Common myeloid progenitor, CD34-positive (primary cell): ENCODE results near the gene CCDC50.

Experiments
- CTCF ChIA-PET: fragments of 350-600 bp; sonication (Branson Sonifier 250); formaldehyde crosslinking; loops from one replicate; lab custom pipeline; 2021; ENCODE audit warnings: antibody characterized with exemption; lab: Charles Lee
- POLR2A ChIA-PET: fragments of 350-600 bp; sonication (Branson Sonifier 250); formaldehyde crosslinking; loops from one replicate; lab custom pipeline; 2021; ENCODE audit warnings: antibody characterized with exemption; lab: Charles Lee
- DNase-seq, 3 donors: peaks; one replicate each; pipeline versions ENCODE4 v3.0.0 to v3.0.0-alpha.2; 2013
- H3K27ac ChIP-seq, 2 experiments: 1 replicate in 1 of 2; 2 replicates in 1 of 2; pipeline ENCODE4 v1.7.0; 2013; ENCODE audit warnings: inconsistent platforms in 2 of 2, low read length in 2 of 2, mild to moderate bottlenecking in 2 of 2, low read depth in 1 of 2, moderate library complexity in 1 of 2; ENCODE audit not compliant: severe bottlenecking in 2 of 2, insufficient read depth in 1 of 2, poor library complexity in 1 of 2
- H3K27me3 ChIP-seq, 5 experiments: replicated peaks in 2 of 5; 1 replicate in 3 of 5; 2 replicates in 2 of 5; pipeline versions ENCODE4 v1.6.1 to v1.7.0; 2013; ENCODE audit warnings: low read length in 4 of 5, mild to moderate bottlenecking in 2 of 5, moderate library complexity in 2 of 5, inconsistent platforms in 1 of 5; ENCODE audit not compliant: insufficient read depth in 5 of 5, control insufficient read depth in 4 of 5
- H3K36me3 ChIP-seq, 4 experiments: 1 replicate in 2 of 4; 2 replicates in 2 of 4; pipeline versions ENCODE4 v1.6.1 to v1.7.0; 2013; ENCODE audit warnings: low read length in 3 of 4, control low read depth in 1 of 4, mild to moderate bottlenecking in 1 of 4; ENCODE audit not compliant: control insufficient read depth in 4 of 4, insufficient read depth in 4 of 4
- H3K4me1 ChIP-seq, 4 experiments: 1 replicate in 3 of 4; 2 replicates in 1 of 4; pipeline versions ENCODE4 v1.6.1 to v1.7.1; 2013; ENCODE audit warnings: low read length in 3 of 4, mild to moderate bottlenecking in 3 of 4, control low read depth in 1 of 4, inconsistent platforms in 1 of 4, moderate library complexity in 1 of 4; ENCODE audit not compliant: control insufficient read depth in 4 of 4, insufficient read depth in 4 of 4; ENCODE audit errors: control extremely low read depth in 1 of 4
- H3K4me3 ChIP-seq, 7 experiments: 1 replicate in 4 of 7; 2 replicates in 3 of 7; pipeline versions ENCODE4 v1.5.1 to v1.7.0; 2013; ENCODE audit warnings: mild to moderate bottlenecking in 7 of 7, low read length in 6 of 7, moderate library complexity in 6 of 7, inconsistent platforms in 2 of 7, low read depth in 2 of 7, control low read depth in 1 of 7; ENCODE audit not compliant: insufficient read depth in 4 of 7, control insufficient read depth in 1 of 7; ENCODE audit errors: extremely low read depth in 1 of 7
- H3K9me3 ChIP-seq, 5 experiments: 1 replicate in 4 of 5; 2 replicates in 1 of 5; pipeline versions ENCODE4 v1.6.1 to v1.7.1; 2013; ENCODE audit warnings: low read length in 4 of 5, mild to moderate bottlenecking in 2 of 5, inconsistent platforms in 1 of 5, low read depth in 1 of 5, moderate library complexity in 1 of 5; ENCODE audit not compliant: control insufficient read depth in 4 of 5, insufficient read depth in 2 of 5; ENCODE audit errors: control extremely low read depth in 1 of 5
- WGBS: methylation state at CpG from one replicate; pipeline ENCODE4 v1.1.5; 2013; ENCODE audit not compliant: insufficient coverage; 5-methylcytosine and 5-hydroxymethylcytosine counted together

Gene CCDC50

DNA sequence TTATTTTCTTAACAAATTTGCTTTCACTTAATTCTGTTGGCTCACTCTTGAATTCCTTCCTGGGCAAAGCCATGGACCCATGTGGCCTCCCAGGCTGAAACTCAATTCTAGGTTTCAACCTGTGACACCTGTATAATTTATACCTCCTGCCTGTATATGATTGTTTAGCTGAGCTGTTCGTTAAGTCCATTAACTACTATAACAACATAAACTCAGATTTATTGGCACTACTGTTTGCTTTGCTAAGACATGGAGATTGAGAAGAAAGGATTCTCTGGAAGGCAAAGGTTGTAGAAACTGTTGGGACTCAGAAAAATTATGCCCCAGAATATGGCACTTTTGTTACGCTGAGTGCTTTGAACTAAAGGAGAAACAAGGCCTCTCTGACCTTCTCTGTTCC is 26.7 kb upstream of the CCDC50 start:
- WGBS, result 100% methylated on average over 1 of the region's 2 CpGs
- H3K27me3 ChIP-seq, result no peaks in the 10 kb centered on the region
- ChIA-PET CTCF (no interaction called here), POLR2A (no interaction called here)
- no peak overlapping the region for H3K4me3 ChIP-seq
- H3K4me1 ChIP-seq, result no peaks in the 10 kb centered on the region
- no peak overlapping the region for H3K27ac ChIP-seq
- no peak for DNase-seq
- no peaks in the 10 kb centered on the region for H3K36me3 ChIP-seq
- H3K9me3 ChIP-seq, result no peaks in the 10 kb centered on the region

DNA sequence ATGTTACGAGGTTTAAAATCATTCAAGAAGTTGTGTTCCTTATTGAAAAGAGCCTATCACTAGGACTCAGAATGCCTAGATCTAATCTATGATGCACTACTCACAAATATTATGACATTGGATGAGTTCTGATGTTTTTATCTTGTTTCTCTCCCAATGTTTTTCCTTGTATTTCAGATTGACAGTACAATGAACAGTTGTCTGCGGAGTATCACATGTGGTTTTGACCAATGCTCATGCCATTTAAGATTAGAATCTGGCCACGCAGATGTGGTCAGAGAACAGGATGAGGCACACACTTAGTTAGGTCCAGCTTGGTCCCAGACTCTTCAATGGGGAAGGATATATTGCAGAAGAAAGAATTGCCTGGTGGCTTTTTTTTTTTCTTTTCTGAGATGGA is 25.6 kb upstream of the CCDC50 start:
- no peaks in the 10 kb centered on the region for H3K4me1 ChIP-seq
- no peaks in the 10 kb centered on the region for H3K9me3 ChIP-seq
- no peak overlapping the region for H3K27ac ChIP-seq
- ChIA-PET POLR2A (no interaction called here), CTCF (no interaction called here)
- H3K4me3 ChIP-seq, result no peak overlapping the region
- 67% methylated on average over 2 of the region's 3 CpGs for WGBS
- no peaks in the 10 kb centered on the region for H3K36me3 ChIP-seq
- no peak for DNase-seq
- no peaks in the 10 kb centered on the region for H3K27me3 ChIP-seq

DNA sequence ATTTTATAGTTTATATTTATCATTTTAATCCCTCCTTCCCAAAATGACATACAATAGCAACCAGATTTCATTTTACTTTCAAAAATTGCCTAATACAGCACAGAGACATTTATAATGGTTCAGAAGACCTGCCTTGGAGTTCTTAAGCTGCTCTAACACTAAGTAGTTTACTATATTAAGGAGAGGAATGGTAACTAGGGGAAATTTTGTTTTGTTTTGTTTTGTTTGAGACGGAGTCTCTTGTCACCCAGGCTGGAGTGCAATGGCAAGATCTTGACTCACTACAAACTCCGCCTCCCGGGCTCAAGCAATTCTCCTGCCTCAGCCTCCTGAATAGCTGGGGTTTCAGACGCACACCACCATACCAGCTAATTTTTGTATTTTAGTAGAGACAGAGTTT is 22.8 kb upstream of the CCDC50 start:
- DNase-seq, result no peak
- Histone ChIP-seq H3K4me1 (no peaks in the 10 kb centered on the region), H3K4me3 (no peak overlapping the region), H3K27me3 (no peaks in the 10 kb centered on the region), H3K27ac (no peak overlapping the region), H3K36me3 (no peaks in the 10 kb centered on the region), H3K9me3 (no peaks in the 10 kb centered on the region)
- WGBS, result 100% methylated on average over 1 of the region's 4 CpGs
- ChIA-PET CTCF (no interaction called here), POLR2A (no interaction called here)

DNA sequence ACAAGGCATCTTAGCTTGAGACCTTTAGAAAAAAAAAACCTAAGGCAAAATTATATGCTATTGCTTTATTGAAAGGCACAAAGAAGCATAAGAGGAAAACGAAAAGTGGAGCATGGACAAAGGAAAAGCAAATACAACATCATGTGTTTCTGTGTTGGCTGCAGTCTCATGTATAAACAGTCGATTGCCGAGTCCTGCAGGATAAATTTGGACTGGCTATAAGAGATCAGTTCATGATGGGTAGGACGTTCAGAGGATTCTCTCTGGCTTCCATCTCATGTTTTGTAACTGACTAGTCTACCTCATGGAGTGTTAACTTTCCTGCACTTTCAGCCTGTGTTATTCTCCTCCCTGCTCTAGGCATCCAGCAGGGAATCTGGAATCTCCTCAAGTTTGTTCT is 21.9 kb upstream of the CCDC50 start:
- Histone ChIP-seq H3K27ac (no peak overlapping the region), H3K4me3 (no peak overlapping the region), H3K27me3 (no peaks in the 10 kb centered on the region), H3K36me3 (no peaks in the 10 kb centered on the region), H3K4me1 (no peaks in the 10 kb centered on the region), H3K9me3 (no peaks in the 10 kb centered on the region)
- no peak for DNase-seq
- ChIA-PET CTCF (no interaction called here), POLR2A (no interaction called here)
- WGBS, result 98% methylated on average over 4 of the region's 4 CpGs

DNA sequence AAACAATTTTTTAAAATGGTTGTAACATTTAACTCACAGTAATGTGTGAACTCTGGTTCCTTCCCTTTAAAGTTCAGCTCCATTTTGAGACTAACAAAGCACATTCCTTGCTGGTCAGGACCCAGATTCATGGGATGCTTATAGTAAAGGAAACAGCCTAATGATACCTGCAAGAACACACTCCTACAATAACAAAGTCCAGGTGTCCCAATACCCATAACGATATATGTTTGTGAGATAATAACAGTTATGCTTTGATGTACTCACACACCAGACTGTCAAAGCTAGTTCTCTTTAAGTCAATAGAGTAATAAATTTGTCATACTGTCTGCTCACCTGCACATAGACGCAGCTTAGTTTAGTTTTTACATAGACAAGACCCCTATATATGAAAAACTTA is 15.9 kb upstream of the CCDC50 start:
- no peaks in the 10 kb centered on the region for H3K36me3 ChIP-seq
- H3K9me3 ChIP-seq, result no peaks in the 10 kb centered on the region
- POLR2A ChIA-PET, result no interaction called here
- H3K4me3 ChIP-seq, result no peak overlapping the region
- no peak overlapping the region for H3K27ac ChIP-seq
- no peaks in the 10 kb centered on the region for H3K4me1 ChIP-seq
- DNase-seq, result no peak
- H3K27me3 ChIP-seq, result no peaks in the 10 kb centered on the region
- CTCF ChIA-PET, result no interaction called here
- no CpG with 5 or more reads among the region's 2 CpGs for WGBS

DNA sequence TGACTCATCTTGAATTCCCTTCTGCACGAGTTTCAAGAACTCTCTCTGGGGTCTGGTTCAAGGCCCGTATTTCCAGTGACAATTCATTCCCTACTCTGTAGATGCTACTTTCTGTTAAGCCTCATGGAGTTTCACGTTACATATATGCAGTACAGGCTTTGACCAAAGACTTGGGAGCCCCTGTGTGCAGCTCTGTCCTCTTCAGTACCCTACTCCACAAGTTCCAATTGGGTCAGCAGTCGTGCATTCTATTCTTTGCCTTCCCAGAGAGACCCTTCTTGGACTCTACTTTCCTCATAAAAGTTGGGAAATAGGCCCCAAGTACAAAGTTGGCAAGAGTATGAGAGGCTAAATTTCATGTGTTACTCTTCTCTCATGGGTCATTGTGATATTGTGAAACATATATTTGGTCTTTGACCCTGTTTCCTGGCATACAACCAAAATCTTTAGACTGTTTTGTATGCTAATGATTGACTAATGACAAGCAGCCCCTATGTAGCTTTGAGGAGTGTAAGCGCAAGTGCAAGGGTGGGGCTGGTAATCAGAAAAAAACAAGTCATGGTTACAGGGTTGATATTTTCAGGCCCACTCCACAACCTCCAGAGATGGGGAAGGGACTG is 15.0 kb upstream of the CCDC50 start:
- Histone ChIP-seq H3K27ac (no peak overlapping the region), H3K4me3 (no peak overlapping the region), H3K4me1 (no peaks in the 10 kb centered on the region), H3K9me3 (no peaks in the 10 kb centered on the region), H3K36me3 (no peaks in the 10 kb centered on the region), H3K27me3 (no peaks in the 10 kb centered on the region)
- DNase-seq, result no peak
- WGBS, result 94% methylated on average over 4 of the region's 5 CpGs
- POLR2A ChIA-PET, result no interaction called here
- CTCF ChIA-PET, result no interaction called here

DNA sequence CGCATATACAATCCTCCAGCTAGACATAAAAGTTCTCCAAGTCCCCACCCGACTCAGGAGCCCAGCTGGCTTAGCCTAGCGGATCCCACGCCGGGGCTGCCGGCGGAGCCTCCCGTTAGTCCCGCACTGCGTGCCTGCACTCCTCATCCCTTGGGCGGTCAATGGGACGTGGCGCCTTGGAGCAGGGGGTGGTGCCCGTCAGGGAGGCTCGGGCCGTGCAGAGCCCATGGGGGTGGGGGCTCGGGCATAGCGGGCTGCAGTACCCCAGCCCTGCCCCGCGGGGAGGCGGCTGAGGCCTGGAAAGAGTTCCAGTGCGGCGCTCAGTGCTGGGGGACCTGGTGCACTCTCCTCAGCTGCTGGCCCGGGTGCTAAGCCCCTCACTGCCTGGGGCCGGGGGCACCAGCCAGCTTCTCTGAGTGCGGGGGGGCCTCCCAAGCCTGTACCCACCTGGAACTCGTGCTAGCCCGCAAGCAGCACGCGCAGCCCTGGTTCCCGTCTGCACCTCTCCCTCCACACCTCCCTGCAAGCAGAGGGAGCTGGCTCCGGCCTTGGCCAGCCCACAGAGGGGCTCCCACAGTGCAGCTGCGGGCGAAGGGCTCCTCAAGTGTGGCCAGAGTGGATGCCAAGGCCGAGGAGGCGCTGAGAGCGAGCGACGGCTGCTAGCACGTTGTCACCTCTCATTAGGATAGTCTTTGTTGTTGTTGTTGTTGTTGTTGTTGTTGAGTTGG is 12.2 kb upstream of the CCDC50 start:
- Histone ChIP-seq H3K27me3 (no peaks in the 10 kb centered on the region), H3K9me3 (no peaks in the 10 kb centered on the region), H3K4me1 (no peaks in the 10 kb centered on the region), H3K4me3 (no peak overlapping the region), H3K36me3 (no peaks in the 10 kb centered on the region), H3K27ac (no peak overlapping the region)
- ChIA-PET POLR2A (interaction anchor here (0.6 kb wide), 1 partner anchor 12 kb away, joined by 3 read pairs; the partner anchor contains the start of gene CCDC50), CTCF (no interaction called here)
- 96% methylated on average over 23 of the region's 40 CpGs for WGBS
- DNase-seq, result no peak
